ENCODE data around the gene PTCHD1. TPM values are rescaled to one million over a fixed set of nuclear protein-coding genes. Genes with fewer than 3 reads are reported as not detected.

PTCHD1 gene
- total and polyA plus RNA-seq, 10 of the 15 experiments (the other 5 are each of a cell fraction or from before 2014, with no cell fraction given) = not detected

- BruUV-seq (replicated peaks) = no TSS peak
- ATAC-seq (no peak), FAIRE-seq (no peak), DNase-seq (ENCODE audit: low read depth, low spot score) (no peak)
- ChIA-PET SMC1A (ENCODE audit: uncharacterized antibody, unreplicated experiment) (no interaction called here), CTCF (no interaction called here), RAD21 (ENCODE audit: unreplicated experiment) (no interaction called here), POLR2A (no interaction called here)
- Histone ChIP-seq H3K27me3 (replicated peaks in 1 of 2; ENCODE audit: control insufficient read depth in 2 of 2, insufficient read depth in 2 of 2, low read length in 1 of 2) (peaks cover 2% of the 10 kb centered on the region in 2 experiments; a peak in 2 of 4 replicates), H4K20me1 (ENCODE audit: control insufficient read depth, insufficient read depth) (no peaks in the 10 kb centered on the region), H3K9me3 (replicated peaks; ENCODE audit: control insufficient read depth, insufficient read depth, low read length) (no peaks in the 10 kb centered on the region), H3K9ac (ENCODE audit: control insufficient read depth, insufficient read depth, low read length) (no peak overlapping the region), H3K79me2 (ENCODE audit: control insufficient read depth, insufficient read depth, low read length) (no peaks in the 10 kb centered on the region), H3K4me2 (ENCODE audit: control insufficient read depth, insufficient read depth) (no peak overlapping the region), H3K27ac (ENCODE audit: control insufficient read depth, insufficient read depth) (no peak overlapping the region), H3K4me3 (no peak overlapping the region), H2AFZ (ENCODE audit: control insufficient read depth, low read depth, low read length) (no peak overlapping the region), H3K4me1 (ENCODE audit: control insufficient read depth, insufficient read depth, low read length) (no peaks in the 10 kb centered on the region), H3K36me3 (ENCODE audit: control insufficient read depth in 2 of 2, insufficient read depth in 2 of 2, low read length in 1 of 2) (no peaks in the 10 kb centered on the region)
- intact Hi-C loops (cut with micrococcal nuclease; ENCODE audit: unreplicated experiment) = no loop called here
- 14% methylated on average over 5 of the region's 5 CpGs for WGBS (ENCODE audit: insufficient coverage, insufficient replicate concordance, low lambda C conversion rate, missing lambda C conversion rate)
- in situ Hi-C loops (cut with MboI) = no loop called here
- TF ChIP-seq SREBF1 (IDR thresholded peaks at IDR 0.05; ENCODE audit: low read length) (no peak), CEBPB (IDR thresholded peaks at IDR 0.05; ENCODE audit: borderline replicate concordance in 1 of 2, low read depth in 2 of 2, low read length in 2 of 2) (no peak), CBX3 (IDR thresholded peaks at IDR 0.05; ENCODE audit: borderline replicate concordance, low read depth) (no peak), KAT2A (conservative IDR thresholded peaks at IDR 0.05; ENCODE audit: control insufficient read depth, low read depth, low read length) (no peak), HDGF (IDR thresholded peaks at IDR 0.05) (no peak), ESRRA (IDR thresholded peaks at IDR 0.05; ENCODE audit: low read length) (no peak), YBX1 (IDR thresholded peaks at IDR 0.05) (no peak), ETV6 (conservative IDR thresholded peaks at IDR 0.05 in 1 of 2, IDR thresholded peaks at IDR 0.05 in 1 of 2; ENCODE audit: borderline replicate concordance in 1 of 2, low read depth in 1 of 2) (no peak), POLR2A (IDR thresholded peaks at IDR 0.05; ENCODE audit: low read depth, low read length) (no peak), NR2C1 (IDR thresholded peaks at IDR 0.05) (no peak), NFYB (IDR thresholded peaks at IDR 0.05; ENCODE audit: insufficient read depth, low read depth, low read length) (no peak), FOXK2 (IDR thresholded peaks at IDR 0.05) (no peak), NFYA (IDR thresholded peaks at IDR 0.05; ENCODE audit: borderline replicate concordance, low read depth, low read length) (no peak), ZNF24 (IDR thresholded peaks at IDR 0.05) (no peak), USF2 (IDR thresholded peaks at IDR 0.05; ENCODE audit: borderline replicate concordance, low read depth, low read length) (no peak)
- TF ChIP-seq, protein P1, sequence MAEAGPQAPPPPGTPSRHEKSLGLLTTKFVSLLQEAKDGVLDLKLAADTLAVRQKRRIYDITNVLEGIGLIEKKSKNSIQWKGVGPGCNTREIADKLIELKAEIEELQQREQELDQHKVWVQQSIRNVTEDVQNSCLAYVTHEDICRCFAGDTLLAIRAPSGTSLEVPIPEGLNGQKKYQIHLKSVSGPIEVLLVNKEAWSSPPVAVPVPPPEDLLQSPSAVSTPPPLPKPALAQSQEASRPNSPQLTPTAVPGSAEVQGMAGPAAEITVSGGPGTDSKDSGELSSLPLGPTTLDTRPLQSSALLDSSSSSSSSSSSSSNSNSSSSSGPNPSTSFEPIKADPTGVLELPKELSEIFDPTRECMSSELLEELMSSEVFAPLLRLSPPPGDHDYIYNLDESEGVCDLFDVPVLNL (IDR thresholded peaks at IDR 0.05; ENCODE audit: low read depth, low read length) = no peak
- TF ChIP-seq, protein P2, sequence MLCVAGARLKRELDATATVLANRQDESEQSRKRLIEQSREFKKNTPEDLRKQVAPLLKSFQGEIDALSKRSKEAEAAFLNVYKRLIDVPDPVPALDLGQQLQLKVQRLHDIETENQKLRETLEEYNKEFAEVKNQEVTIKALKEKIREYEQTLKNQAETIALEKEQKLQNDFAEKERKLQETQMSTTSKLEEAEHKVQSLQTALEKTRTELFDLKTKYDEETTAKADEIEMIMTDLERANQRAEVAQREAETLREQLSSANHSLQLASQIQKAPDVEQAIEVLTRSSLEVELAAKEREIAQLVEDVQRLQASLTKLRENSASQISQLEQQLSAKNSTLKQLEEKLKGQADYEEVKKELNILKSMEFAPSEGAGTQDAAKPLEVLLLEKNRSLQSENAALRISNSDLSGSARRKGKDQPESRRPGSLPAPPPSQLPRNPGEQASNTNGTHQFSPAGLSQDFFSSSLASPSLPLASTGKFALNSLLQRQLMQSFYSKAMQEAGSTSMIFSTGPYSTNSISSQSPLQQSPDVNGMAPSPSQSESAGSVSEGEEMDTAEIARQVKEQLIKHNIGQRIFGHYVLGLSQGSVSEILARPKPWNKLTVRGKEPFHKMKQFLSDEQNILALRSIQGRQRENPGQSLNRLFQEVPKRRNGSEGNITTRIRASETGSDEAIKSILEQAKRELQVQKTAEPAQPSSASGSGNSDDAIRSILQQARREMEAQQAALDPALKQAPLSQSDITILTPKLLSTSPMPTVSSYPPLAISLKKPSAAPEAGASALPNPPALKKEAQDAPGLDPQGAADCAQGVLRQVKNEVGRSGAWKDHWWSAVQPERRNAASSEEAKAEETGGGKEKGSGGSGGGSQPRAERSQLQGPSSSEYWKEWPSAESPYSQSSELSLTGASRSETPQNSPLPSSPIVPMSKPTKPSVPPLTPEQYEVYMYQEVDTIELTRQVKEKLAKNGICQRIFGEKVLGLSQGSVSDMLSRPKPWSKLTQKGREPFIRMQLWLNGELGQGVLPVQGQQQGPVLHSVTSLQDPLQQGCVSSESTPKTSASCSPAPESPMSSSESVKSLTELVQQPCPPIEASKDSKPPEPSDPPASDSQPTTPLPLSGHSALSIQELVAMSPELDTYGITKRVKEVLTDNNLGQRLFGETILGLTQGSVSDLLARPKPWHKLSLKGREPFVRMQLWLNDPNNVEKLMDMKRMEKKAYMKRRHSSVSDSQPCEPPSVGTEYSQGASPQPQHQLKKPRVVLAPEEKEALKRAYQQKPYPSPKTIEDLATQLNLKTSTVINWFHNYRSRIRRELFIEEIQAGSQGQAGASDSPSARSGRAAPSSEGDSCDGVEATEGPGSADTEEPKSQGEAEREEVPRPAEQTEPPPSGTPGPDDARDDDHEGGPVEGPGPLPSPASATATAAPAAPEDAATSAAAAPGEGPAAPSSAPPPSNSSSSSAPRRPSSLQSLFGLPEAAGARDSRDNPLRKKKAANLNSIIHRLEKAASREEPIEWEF (IDR thresholded peaks at IDR 0.05; ENCODE audit: insufficient replicate concordance, low read depth, low read length) = no peak
Observed at GRCh38 chrX:23372220-23372902, 37.7 kb downstream of the PTCHD1 start.

Measured in GM12878 (cell line).